ENCODE data around the gene TREML2. TPM values are rescaled to one million over a fixed set of nuclear protein-coding genes. Genes with fewer than 3 reads are reported as not detected.

TREML2 gene
- total RNA-seq, 2 donors from 2014 or later: 0.12 TPM; not detected in 1

DNA sequence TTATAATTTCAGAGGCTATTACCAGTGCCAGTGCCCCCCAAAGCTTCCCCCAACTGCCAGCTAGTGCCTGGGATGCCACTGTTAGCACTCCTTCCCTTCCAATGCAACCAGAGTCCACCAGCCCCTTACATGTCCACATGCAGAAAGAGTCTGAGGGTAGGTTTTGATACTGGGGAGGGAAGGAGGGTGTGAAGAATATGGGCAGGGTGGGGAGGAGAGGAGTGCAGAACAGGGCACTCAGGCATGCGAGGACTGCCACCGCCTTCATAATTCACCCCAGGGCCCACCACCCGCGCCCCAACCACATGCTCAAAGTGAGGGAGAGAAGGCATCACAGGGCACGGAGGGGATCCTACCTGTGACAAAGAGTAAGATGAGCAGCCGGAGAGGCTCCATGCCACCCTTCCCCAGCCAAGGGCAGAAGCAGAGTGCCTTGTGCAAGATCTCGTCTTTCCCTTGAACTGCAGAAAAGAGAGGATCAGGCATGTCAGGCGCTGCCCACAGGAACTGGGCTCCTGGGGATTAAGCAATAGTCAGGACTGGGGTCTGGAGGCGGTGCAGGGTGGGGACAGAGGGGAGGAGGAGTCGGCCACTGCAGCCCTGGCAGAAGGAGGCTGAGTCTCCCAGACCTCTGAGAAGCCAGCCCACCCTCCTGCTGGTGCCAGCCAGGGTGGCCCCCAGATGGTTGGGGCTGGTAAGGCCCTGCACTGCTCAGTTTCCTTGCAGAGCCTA, 38.1 kb downstream of the TREML2 start, which contains the start of gene TREM2:
Gene TREM2, minus strand, starts transcription at position 430 of the 732 bp plus-strand sequence. Its CDS starts 34 bp downstream, at position 396.
- Histone ChIP-seq H3K27ac (no peak within 1 kb of the TSS), H3K4me1 (no peaks in the 10 kb centered on the region), H3K4me3 (no peak within 1 kb of the TSS), H3K36me3 (no peaks in the 10 kb centered on the region), H3K9me3 (no peaks in the 10 kb centered on the region), H3K27me3 (no peaks in the 10 kb centered on the region)
- DNase-seq (ENCODE audit: low spot score): no peak
- TF ChIP-seq, protein P1, sequence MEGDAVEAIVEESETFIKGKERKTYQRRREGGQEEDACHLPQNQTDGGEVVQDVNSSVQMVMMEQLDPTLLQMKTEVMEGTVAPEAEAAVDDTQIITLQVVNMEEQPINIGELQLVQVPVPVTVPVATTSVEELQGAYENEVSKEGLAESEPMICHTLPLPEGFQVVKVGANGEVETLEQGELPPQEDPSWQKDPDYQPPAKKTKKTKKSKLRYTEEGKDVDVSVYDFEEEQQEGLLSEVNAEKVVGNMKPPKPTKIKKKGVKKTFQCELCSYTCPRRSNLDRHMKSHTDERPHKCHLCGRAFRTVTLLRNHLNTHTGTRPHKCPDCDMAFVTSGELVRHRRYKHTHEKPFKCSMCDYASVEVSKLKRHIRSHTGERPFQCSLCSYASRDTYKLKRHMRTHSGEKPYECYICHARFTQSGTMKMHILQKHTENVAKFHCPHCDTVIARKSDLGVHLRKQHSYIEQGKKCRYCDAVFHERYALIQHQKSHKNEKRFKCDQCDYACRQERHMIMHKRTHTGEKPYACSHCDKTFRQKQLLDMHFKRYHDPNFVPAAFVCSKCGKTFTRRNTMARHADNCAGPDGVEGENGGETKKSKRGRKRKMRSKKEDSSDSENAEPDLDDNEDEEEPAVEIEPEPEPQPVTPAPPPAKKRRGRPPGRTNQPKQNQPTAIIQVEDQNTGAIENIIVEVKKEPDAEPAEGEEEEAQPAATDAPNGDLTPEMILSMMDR (IDR thresholded peaks at IDR 0.05): no peak

DNA sequence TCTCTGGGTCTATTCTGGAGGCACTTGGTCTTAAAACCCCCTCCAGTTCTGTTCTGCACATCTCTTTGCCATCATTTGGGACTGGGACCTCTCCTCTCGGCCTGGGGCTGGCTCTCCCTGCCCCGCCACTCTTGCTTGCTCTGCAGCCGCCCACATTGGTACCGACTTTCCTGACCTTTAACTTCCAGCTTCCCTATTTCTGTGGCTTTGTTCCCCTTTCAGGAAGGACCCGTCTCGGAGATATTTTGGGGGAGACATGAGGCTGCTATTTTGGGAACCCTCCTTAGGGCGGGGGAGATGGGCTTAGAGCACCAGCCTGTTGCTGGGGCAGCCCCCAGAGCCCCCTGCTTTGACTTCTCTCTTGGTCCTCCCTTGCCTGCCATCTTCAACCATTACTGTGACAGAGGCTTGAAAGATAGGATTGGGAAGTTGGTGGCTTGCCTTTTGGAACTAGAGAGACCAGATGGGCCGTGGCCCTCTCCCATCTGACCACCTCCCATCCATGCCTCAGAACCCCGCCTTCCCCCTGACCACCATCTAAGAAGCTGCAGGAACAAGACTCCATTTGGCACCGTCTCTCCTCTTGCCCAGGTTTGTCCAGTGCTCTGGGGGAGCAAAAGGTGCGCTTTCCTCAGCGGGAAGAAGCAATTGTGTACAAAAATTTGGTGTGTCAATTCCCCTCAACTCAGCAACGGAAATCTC, 38.9 kb downstream of the TREML2 start:
- no peak overlapping the region for H3K4me3 ChIP-seq
- H3K36me3 ChIP-seq: no peaks in the 10 kb centered on the region
- no peaks in the 10 kb centered on the region for H3K27me3 ChIP-seq
- H3K27ac ChIP-seq: no peak overlapping the region
- no peaks in the 10 kb centered on the region for H3K4me1 ChIP-seq
- H3K9me3 ChIP-seq: no peaks in the 10 kb centered on the region
- DNase-seq (ENCODE audit: low spot score): no peak
- TF ChIP-seq, protein P1 (IDR thresholded peaks at IDR 0.05): no peak

DNA sequence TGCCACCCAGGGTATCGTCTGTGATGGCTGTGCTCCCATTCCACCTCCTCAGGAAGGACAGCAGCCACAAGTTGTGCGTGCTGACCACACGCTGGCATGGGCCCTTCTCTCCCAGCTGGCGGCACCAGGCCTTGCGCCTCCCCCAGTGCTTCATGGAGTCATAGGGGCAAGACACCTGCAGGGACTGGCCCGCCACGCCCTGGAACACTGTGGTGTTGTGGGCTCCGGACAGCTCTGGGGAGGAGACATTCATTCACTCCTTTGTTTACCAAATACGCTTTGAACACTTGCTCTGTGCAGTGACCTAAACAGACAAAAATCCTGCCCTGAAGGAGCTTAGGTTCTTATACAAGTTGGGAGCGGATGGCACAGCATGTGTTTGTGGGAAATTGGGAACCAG, 39.6 kb downstream of the TREML2 start:
- no peak for DNase-seq (ENCODE audit: low spot score)
- no peaks in the 10 kb centered on the region for H3K27me3 ChIP-seq

DNA sequence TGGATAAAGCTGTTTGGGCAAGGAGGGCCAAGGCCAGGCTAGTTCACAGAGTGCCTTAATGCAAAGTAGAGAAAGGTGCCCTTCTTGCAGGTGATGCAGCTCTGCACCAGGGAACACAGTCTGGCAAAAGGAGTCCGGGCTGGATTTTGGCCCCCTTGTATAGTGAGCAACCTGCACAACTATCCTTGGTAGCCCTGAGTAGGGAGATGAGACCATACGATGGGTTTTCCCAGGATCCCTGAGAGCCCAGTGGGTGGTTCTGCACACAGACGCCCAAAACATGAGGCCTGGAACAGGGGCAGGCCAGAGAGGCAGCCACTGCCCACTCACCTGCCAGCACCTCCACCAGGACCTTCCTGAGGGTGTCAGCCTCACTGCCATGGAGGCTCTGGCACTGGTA, 40.0 kb downstream of the TREML2 start:
- H3K4me1 ChIP-seq: no peaks in the 10 kb centered on the region
- H3K27me3 ChIP-seq: no peaks in the 10 kb centered on the region
- H3K9me3 ChIP-seq: no peaks in the 10 kb centered on the region
- no peaks in the 10 kb centered on the region for H3K36me3 ChIP-seq
- TF ChIP-seq, protein P1 (IDR thresholded peaks at IDR 0.05): no peak
- no peak overlapping the region for H3K4me3 ChIP-seq
- DNase-seq (ENCODE audit: low spot score): no peak
- no peak overlapping the region for H3K27ac ChIP-seq

More for the DNA sequence above, 39.6 kb downstream of the TREML2 start:
- TF ChIP-seq, protein P1 (IDR thresholded peaks at IDR 0.05): no peak
- Histone ChIP-seq H3K36me3 (no peaks in the 10 kb centered on the region), H3K4me1 (no peaks in the 10 kb centered on the region), H3K27ac (no peak overlapping the region), H3K9me3 (no peaks in the 10 kb centered on the region), H3K4me3 (no peak overlapping the region)

DNA sequence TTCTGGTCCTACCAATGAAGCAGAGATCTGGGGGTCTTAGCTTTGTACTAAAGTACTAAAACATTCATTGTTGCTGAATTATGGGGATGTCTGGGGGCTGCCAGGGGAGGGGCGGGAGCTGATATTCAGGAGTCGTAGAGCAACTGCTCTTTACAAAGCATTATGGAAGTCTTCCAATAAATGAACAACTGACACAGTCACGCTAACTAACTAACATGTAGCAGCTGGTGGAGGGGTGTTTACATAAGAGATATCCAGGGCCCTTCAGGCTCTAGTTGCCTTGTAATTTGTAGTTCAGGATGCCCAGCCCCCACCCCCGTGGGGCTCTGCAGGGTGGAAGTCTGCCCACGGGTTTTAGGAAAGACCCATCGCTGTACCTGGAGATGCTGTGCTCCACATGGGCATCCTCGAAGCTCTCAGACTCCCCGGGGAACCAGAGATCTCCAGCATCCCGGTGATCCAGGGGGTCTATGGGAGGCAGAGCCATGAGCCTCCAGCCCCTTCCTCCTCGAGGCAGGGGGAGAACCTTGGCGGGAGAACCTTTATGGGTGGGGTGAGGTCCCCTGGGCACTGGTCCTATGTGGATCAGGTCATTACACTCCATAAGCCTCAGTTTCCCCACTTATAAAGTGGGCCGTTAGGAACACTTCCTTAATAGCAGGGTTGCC, 41.4 kb downstream of the TREML2 start:
- Histone ChIP-seq H3K36me3 (no peaks in the 10 kb centered on the region), H3K27me3 (no peaks in the 10 kb centered on the region), H3K4me3 (no peak overlapping the region), H3K9me3 (no peaks in the 10 kb centered on the region), H3K27ac (no peak overlapping the region), H3K4me1 (no peaks in the 10 kb centered on the region)
- TF ChIP-seq, protein P1 (IDR thresholded peaks at IDR 0.05): no peak
- no peak for DNase-seq (ENCODE audit: low spot score)
